ENCODE data around the gene HK1.

GRCh38 chr10:69307434-69307833 is 29.1 kb downstream of the HK1 start:
- TF ChIP-seq, protein P1, sequence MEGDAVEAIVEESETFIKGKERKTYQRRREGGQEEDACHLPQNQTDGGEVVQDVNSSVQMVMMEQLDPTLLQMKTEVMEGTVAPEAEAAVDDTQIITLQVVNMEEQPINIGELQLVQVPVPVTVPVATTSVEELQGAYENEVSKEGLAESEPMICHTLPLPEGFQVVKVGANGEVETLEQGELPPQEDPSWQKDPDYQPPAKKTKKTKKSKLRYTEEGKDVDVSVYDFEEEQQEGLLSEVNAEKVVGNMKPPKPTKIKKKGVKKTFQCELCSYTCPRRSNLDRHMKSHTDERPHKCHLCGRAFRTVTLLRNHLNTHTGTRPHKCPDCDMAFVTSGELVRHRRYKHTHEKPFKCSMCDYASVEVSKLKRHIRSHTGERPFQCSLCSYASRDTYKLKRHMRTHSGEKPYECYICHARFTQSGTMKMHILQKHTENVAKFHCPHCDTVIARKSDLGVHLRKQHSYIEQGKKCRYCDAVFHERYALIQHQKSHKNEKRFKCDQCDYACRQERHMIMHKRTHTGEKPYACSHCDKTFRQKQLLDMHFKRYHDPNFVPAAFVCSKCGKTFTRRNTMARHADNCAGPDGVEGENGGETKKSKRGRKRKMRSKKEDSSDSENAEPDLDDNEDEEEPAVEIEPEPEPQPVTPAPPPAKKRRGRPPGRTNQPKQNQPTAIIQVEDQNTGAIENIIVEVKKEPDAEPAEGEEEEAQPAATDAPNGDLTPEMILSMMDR (IDR thresholded peaks at IDR 0.05), result no peak
- no peak for TF ChIP-seq POLR2A (IDR thresholded peaks at IDR 0.05)

Measured in uterus (tissue), 2 donors.